H1 (cell line): ENCODE measurements around the gene CNR2. TPM values are rescaled to one million over a fixed set of nuclear protein-coding genes. Genes with fewer than 3 reads are reported as not detected.
A peak's percentile ranks its signal among the peaks of the same experiment; 100 is the strongest.

Experiments
- CBX8 ChIP-seq: fragments of 300-800, 300-1000 bp; sonication (generic); IDR thresholded peaks from 2 replicates; pipeline ENCODE4 v1.7.1; 2016; ENCODE audit warnings: low read depth, low read length, borderline replicate concordance
- CEBPB ChIP-seq: IDR thresholded peaks from 2 replicates; pipeline ENCODE4 v1.6.1; 2012; ENCODE audit warnings: low read depth, low read length
- EP300 ChIP-seq, 2 experiments: IDR thresholded peaks; 1 replicate in 1 of 2; 2 replicates in 1 of 2; pipeline ENCODE4 v1.6.1; 2011 to 2012; ENCODE audit warnings: low read depth in 2 of 2, low read length in 2 of 2, mild to moderate bottlenecking in 2 of 2, borderline replicate concordance in 1 of 2, inconsistent platforms in 1 of 2, moderate library complexity in 1 of 2
- FOSL1 ChIP-seq: IDR thresholded peaks from 2 replicates; pipeline ENCODE4 v1.6.1; 2011; ENCODE audit warnings: mild to moderate bottlenecking, low read depth, low read length, moderate library complexity; ENCODE audit not compliant: insufficient read depth
- HDAC2 ChIP-seq, 2 experiments: fragments of 300-600 bp in 1 of 2; sonication (generic) in 1 of 2; IDR thresholded peaks; 2 replicates each; pipeline ENCODE4 v1.6.1; 2011 to 2012; ENCODE audit warnings: low read depth in 2 of 2, low read length in 2 of 2, mild to moderate bottlenecking in 2 of 2, moderate library complexity in 2 of 2, borderline replicate concordance in 1 of 2, inconsistent platforms in 1 of 2
- KDM5A ChIP-seq: fragments of 200-600 bp; IDR thresholded peaks from 2 replicates; pipeline ENCODE4 v1.7.1; 2012; ENCODE audit warnings: mild to moderate bottlenecking, low read length, inconsistent platforms, mixed read lengths
- SRF ChIP-seq: IDR thresholded peaks from 2 replicates; pipeline ENCODE4 v1.6.1; 2011; ENCODE audit warnings: mild to moderate bottlenecking, low read depth, low read length, moderate library complexity
- microRNA counts: library from miRNA; unstranded; fragments of <30 nt; microRNA quantifications from one replicate; lab custom pipeline; 2015
- microRNA-seq, 2 experiments: library from miRNA; unstranded; fragments of <30 nt; microRNA quantifications; one replicate each; pipeline versions ENCODE4 to v1.2.0, GENCODE V29; 2016 to 2020; ENCODE audit warnings: borderline microRNAs expressed in 2 of 2, borderline number of aligned reads in 2 of 2, borderline replicate concordance in 1 of 2
- polyA plus RNA-seq, 7 experiments: library from polyadenylated mRNA; depleted of rRNA in 3 of 7; stranded (reverse) in 5 of 7; unstranded in 2 of 7; fragments of >200 nt in 5 of 7; fragments of 200-250 nt in 2 of 7; gene quantifications; 1 replicate in 5 of 7; 2 replicates in 1 of 7; 4 replicates in 1 of 7; pipeline versions ENCODE4 v1.2.1 to v1.2.3, GENCODE V29; 2011 to 2013; ENCODE audit warnings: missing spikeins in 2 of 7, mixed read lengths in 2 of 7
- small RNA-seq: library from polyadenylated mRNA; stranded (forward); fragments of <200 nt; extraction: miRNeasy Mini kit (QIAGEN cat#:217004); gene quantifications from one replicate; pipeline ENCODE3, GENCODE V24; 2013; ENCODE audit not compliant: insufficient read depth
- total RNA-seq: library from RNA; stranded (reverse); fragmentation: NEBNext Ultra II Directional; extraction: Animal tissue kit (Norgen Biotek cat#: 25700); gene quantifications from 2 replicates; pipeline ENCODE4 v1.2.1, GENCODE V29; 2021

Gene CNR2
- total and polyA plus RNA-seq, 2 of the 8 experiments (the other 6 are each of a cell fraction or from before 2014, with no cell fraction given): not detected

- TF ChIP-seq CBX8 (no peak), HDAC2 (IDR thresholded peaks at IDR 0.05; ENCODE audit: borderline replicate concordance in 1 of 2, low read depth in 2 of 2, low read length in 2 of 2) (no peak), CEBPB (no peak), EP300 (IDR thresholded peaks at IDR 0.05; ENCODE audit: borderline replicate concordance in 1 of 2, low read depth in 2 of 2, low read length in 2 of 2) (no peak), KDM5A (no peak), SRF (no peak), FOSL1 (no peak)
- TF ChIP-seq, all 59 proteins: peak for 0
Measured at GRCh38 chr1:23823767-23824166, 89.4 kb downstream of the CNR2 start (continued).

MicroRNA genes within 50 kb of the gene (microRNA counts, 767-probe panel; counts per million panel counts)
- microRNA hsa-miR-378f (lab: Ali Mortazavi, UCI): 879 counts per million, percentile 95 among the panel's probes with 10 or more counts

Small RNA genes lying within 50 kb of the gene (microRNA-seq; reads per million reads assigned to microRNA genes)
- gene MIR378F: 0 reads per million in 2 experiments

Small RNA genes lying within 50 kb of the gene (small RNA-seq; reads per million reads assigned to genes)
- not detected for gene MIR378F

Other genes with a start within 250 kb of the CNR2 start
- 1,426 and 1,499 TPM in 2 replicates for gene RPL11, start 221.6 kb downstream of the CNR2 start, total RNA-seq
- 760 and 1,192 TPM in 2 replicates for gene RPL11, start 221.6 kb downstream of the CNR2 start, polyA plus RNA-seq (2011; rRNA removed)
- 56.9 and 61.1 TPM in 2 replicates for gene ELOA, start 169.9 kb downstream of the CNR2 start, total RNA-seq
- 12.3 and 15.7 TPM in 2 replicates for gene ELOA, start 169.9 kb downstream of the CNR2 start, polyA plus RNA-seq (2011; rRNA removed)
- gene PITHD1, start 134.9 kb downstream of the CNR2 start, total RNA-seq: 65.0 and 68.8 TPM in 2 replicates
- 50.4 and 67.4 TPM in 2 replicates for gene PITHD1, start 134.9 kb downstream of the CNR2 start, polyA plus RNA-seq (2011; rRNA removed)
- 138 and 152 TPM in 2 replicates for gene LYPLA2, start 122.2 kb downstream of the CNR2 start, total RNA-seq
- 211 and 231 TPM in 2 replicates for gene LYPLA2, start 122.2 kb downstream of the CNR2 start, polyA plus RNA-seq (2011; rRNA removed)
- gene GALE, start 112.6 kb downstream of the CNR2 start, total RNA-seq: 26.0 and 29.9 TPM in 2 replicates
- 33.9 and 36.1 TPM in 2 replicates for gene GALE, start 112.6 kb downstream of the CNR2 start, polyA plus RNA-seq (2011; rRNA removed)
- 13.7 and 15.6 TPM in 2 replicates for gene HMGCL, start 87.9 kb downstream of the CNR2 start, total RNA-seq
- 19.5 and 24.3 TPM in 2 replicates for gene HMGCL, start 87.9 kb downstream of the CNR2 start, polyA plus RNA-seq (2011; rRNA removed)
- 6.4 and 7.1 TPM in 2 replicates for gene FUCA1, start 45.1 kb downstream of the CNR2 start, total RNA-seq
- 4.0 and 5.9 TPM in 2 replicates for gene FUCA1, start 45.1 kb downstream of the CNR2 start, polyA plus RNA-seq (2011; rRNA removed)
- 139 and 147 TPM in 2 replicates for gene PNRC2, start 46.5 kb upstream of the CNR2 start, total RNA-seq
- gene PNRC2, start 46.5 kb upstream of the CNR2 start, polyA plus RNA-seq (2011; rRNA removed): 57.5 and 84.0 TPM in 2 replicates
- 194 TPM in 2 replicates for gene SRSF10, start 67.0 kb upstream of the CNR2 start, total RNA-seq
- gene SRSF10, start 67.0 kb upstream of the CNR2 start, polyA plus RNA-seq (2011; rRNA removed): 155 and 164 TPM in 2 replicates
- gene MYOM3, start 198.8 kb upstream of the CNR2 start, total RNA-seq: 0.09 and 0.36 TPM in 2 replicates
- 0.05 and 0.08 TPM in 2 replicates for gene MYOM3, start 198.8 kb upstream of the CNR2 start, polyA plus RNA-seq (2011; rRNA removed)
- gene IL22RA1, start 229.8 kb upstream of the CNR2 start, total RNA-seq: 0.17 and 0.21 TPM in 2 replicates
- 0.32 and 0.44 TPM in 2 replicates for gene IL22RA1, start 229.8 kb upstream of the CNR2 start, polyA plus RNA-seq (2011; rRNA removed)